Measurements from ENCODE around the gene LIMK1.
A peak's percentile ranks its signal among the peaks of the same experiment; 100 is the strongest.

LIMK1 gene

DNA sequence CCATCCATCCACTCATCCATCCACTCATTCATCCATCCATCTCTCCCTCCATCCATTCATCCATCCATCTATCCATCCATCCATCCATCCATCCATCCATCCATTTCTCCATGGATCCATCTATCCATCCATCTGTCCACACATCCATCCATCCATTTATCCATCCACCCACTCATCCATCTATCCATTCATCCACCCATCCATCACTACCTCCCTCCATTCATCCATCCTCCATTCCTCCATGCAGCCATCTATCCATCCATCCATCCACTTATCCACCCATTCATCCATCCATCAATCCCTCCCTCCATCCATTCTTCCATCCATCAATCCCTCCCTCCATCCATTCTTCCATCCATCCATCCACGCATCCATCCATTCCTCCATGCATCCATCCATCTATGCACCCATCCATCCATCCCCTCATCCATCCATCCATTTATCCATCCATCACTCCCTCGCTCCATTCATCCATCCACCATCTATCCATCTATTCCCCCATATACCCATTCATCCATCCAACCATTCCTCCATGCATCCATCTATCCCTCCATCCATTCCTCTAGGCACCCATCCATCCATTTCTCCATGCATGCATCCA is 34.5 kb upstream of the LIMK1 start:
- TF ChIP-seq POLR2A (IDR thresholded peaks at IDR 0.05; ENCODE audit: extremely low read depth, insufficient read length) (no peak), CTCF (IDR thresholded peaks at IDR 0.05; ENCODE audit: low read depth, low read length) (no peak), MYC (IDR thresholded peaks at IDR 0.05; ENCODE audit: low read depth, low read length) (no peak), MAX (IDR thresholded peaks at IDR 0.05; ENCODE audit: low read depth, low read length) (no peak)
- no peak for DNase-seq (ENCODE audit: low read depth)
- H3K4me3 ChIP-seq (ENCODE audit: low read depth, low read length) = no peak overlapping the region

GRCh38 chr7:74049997-74050798 is 33.4 kb upstream of the LIMK1 start:
- TF ChIP-seq MAX (IDR thresholded peaks at IDR 0.05; ENCODE audit: low read depth, low read length) (no peak), MYC (IDR thresholded peaks at IDR 0.05; ENCODE audit: low read depth, low read length) (no peak), CTCF (IDR thresholded peaks at IDR 0.05; ENCODE audit: low read depth, low read length) (no peak), POLR2A (IDR thresholded peaks at IDR 0.05; ENCODE audit: extremely low read depth, insufficient read length) (no peak)

DNA sequence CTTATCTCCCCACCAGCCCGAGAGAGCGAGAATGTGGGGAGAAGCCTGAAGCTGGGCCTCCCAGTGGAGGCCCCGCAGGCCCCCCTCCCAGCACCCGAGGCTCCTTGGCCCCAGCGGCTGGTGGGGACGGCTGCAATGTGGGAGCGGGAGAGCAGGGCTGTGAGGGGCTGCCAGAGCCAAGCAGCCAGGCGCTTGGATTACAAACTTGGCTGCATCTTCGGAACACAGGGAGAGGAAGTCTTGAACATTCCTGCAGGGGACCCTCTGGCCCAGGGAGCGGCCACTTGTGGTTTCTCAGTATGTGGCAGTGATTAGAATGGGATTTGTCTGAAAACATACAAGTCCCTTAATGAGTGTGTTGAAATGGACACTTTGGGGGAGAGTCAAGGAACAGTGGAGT is 32.4 kb upstream of the LIMK1 start:
- H3K4me3 ChIP-seq (ENCODE audit: low read depth, low read length) = no peak overlapping the region
- TF ChIP-seq CTCF (IDR thresholded peaks at IDR 0.05; ENCODE audit: low read depth, low read length) = no peak
- no peak for TF ChIP-seq MAX (IDR thresholded peaks at IDR 0.05; ENCODE audit: low read depth, low read length)
- TF ChIP-seq POLR2A (IDR thresholded peaks at IDR 0.05; ENCODE audit: extremely low read depth, insufficient read length) = no peak
- no peak for TF ChIP-seq MYC (IDR thresholded peaks at IDR 0.05; ENCODE audit: low read depth, low read length)
- peak; percentile 2 for DNase-seq (ENCODE audit: low read depth)

More at GRCh38 chr7:74049997-74050798, 33.4 kb upstream of the LIMK1 start:
- H3K4me3 ChIP-seq (ENCODE audit: low read depth, low read length) = no peak overlapping the region
- DNase-seq (ENCODE audit: low read depth) = no peak

- DNase-seq (ENCODE audit: low read depth) = peak; percentile 67
- peak; percentile 48 for TF ChIP-seq CTCF (IDR thresholded peaks at IDR 0.05; ENCODE audit: low read depth, low read length)
- no peak for TF ChIP-seq POLR2A (IDR thresholded peaks at IDR 0.05; ENCODE audit: extremely low read depth, insufficient read length)
- no peak overlapping the region for H3K4me3 ChIP-seq (ENCODE audit: low read depth, low read length)
Measured at GRCh38 chr7:74051629-74052410, 31.8 kb upstream of the LIMK1 start.

DNA sequence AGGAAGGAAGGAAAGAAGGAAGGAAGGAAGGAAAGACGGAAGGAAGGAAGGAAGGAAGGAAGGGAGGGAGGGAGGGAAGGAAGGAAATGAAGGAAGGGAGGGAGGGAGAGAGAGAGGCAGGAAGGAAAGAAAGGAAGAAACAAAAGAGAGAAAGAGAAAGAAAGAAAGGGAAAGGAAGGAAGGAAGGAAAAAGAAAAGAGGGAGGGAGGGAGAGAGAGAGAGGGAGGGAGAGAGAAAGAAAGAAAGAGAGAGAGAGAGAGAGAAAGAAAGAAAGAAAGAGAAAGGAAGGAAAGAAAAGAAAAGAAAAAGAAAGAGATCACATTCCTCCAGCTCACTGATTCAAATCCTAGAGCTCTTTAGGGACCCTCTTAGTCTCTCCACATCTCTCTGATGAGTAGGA is 31.0 kb upstream of the LIMK1 start:
- no peak for DNase-seq (ENCODE audit: low read depth)
- no peak for TF ChIP-seq MYC (IDR thresholded peaks at IDR 0.05; ENCODE audit: low read depth, low read length)
- TF ChIP-seq CTCF (IDR thresholded peaks at IDR 0.05; ENCODE audit: low read depth, low read length) = no peak
- no peak for TF ChIP-seq MAX (IDR thresholded peaks at IDR 0.05; ENCODE audit: low read depth, low read length)
- TF ChIP-seq POLR2A (IDR thresholded peaks at IDR 0.05; ENCODE audit: extremely low read depth, insufficient read length) = no peak
- no peak overlapping the region for H3K4me3 ChIP-seq (ENCODE audit: low read depth, low read length)

Measured in NB4 (cell line).